ENCODE results near the gene INTS11. TPM values are rescaled to one million over a fixed set of nuclear protein-coding genes. Genes with fewer than 3 reads are reported as not detected.

Gene INTS11
- total RNA-seq, 4 donors from 2014 or later: 61.5 to 82.0 (median 63.6) TPM

- H3K4me1 ChIP-seq: peaks cover 40 to 64% (median 50%) of the 10 kb centered on the region in 3 donors
- no peaks in the 10 kb centered on the region for H3K27me3 ChIP-seq
- H3K9me3 ChIP-seq: no peaks in the 10 kb centered on the region
- TF ChIP-seq POLR2A (IDR thresholded peaks at IDR 0.05): no peak
- no peak for TF ChIP-seq CTCF (IDR thresholded peaks at IDR 0.05)
- H3K27ac ChIP-seq: peak overlapping the region; percentile 92 to 95 (median 94)
- intact Hi-C loops (cut with DNase I): no loop called here
- H3K4me3 ChIP-seq: peak overlapping the region in 3 of 4 donors; percentile 27 to 89 (median 29)
- DNase-seq: no peak
- H3K36me3 ChIP-seq: peaks cover 7 to 37% (median 24%) of the 10 kb centered on the region in 3 donors
- WGBS, 2 donors: 80% methylated on average over 1 of the region's 24 CpGs; no CpG with 5 or more reads in 1 of the 2 donors
Observed at GRCh38 chr1:1343811-1344421, 19.5 kb upstream of the INTS11 start.

GRCh38 chr1:1342584-1343115 is 18.2 kb upstream of the INTS11 start:
- no peaks in the 10 kb centered on the region for H3K27me3 ChIP-seq
- no peak overlapping the region for H3K4me3 ChIP-seq
- intact Hi-C loops (cut with DNase I): no loop called here
- peaks cover 19 to 49% (median 36%) of the 10 kb centered on the region in 3 donors for H3K36me3 ChIP-seq
- DNase-seq: no peak
- no peak overlapping the region for H3K27ac ChIP-seq
- no peak for TF ChIP-seq POLR2A (IDR thresholded peaks at IDR 0.05)
- no peak for TF ChIP-seq CTCF (IDR thresholded peaks at IDR 0.05)
- no peaks in the 10 kb centered on the region for H3K9me3 ChIP-seq
- 86 to 92% methylated on average over 5 to 13 of the region's 18 CpGs for WGBS, 2 donors
- H3K4me1 ChIP-seq: peaks cover 33 to 66% (median 39%) of the 10 kb centered on the region in 3 donors

GRCh38 chr1:1342061-1342562 is 17.7 kb upstream of the INTS11 start:
- DNase-seq: no peak
- WGBS, 2 donors: 60% methylated on average over 1 of the region's 28 CpGs; no CpG with 5 or more reads in 1 of the 2 donors
- Histone ChIP-seq H3K9me3 (no peaks in the 10 kb centered on the region), H3K27ac (no peak overlapping the region), H3K36me3 (peaks cover 19 to 55% (median 39%) of the 10 kb centered on the region in 3 donors), H3K27me3 (no peaks in the 10 kb centered on the region), H3K4me1 (peaks cover 27 to 60% (median 34%) of the 10 kb centered on the region in 3 donors), H3K4me3 (no peak overlapping the region)
- TF ChIP-seq CTCF (IDR thresholded peaks at IDR 0.05) (no peak), POLR2A (IDR thresholded peaks at IDR 0.05) (no peak)
- intact Hi-C loops (cut with DNase I): no loop called here

GRCh38 chr1:1341549-1342021 is 17.1 kb upstream of the INTS11 start:
- WGBS, 2 donors: 69 to 100% methylated on average over 2 to 3 of the region's 17 CpGs
- DNase-seq: no peak
- H3K27ac ChIP-seq: no peak overlapping the region
- no peaks in the 10 kb centered on the region for H3K9me3 ChIP-seq
- H3K4me1 ChIP-seq: peaks cover 22 to 55% (median 29%) of the 10 kb centered on the region in 3 donors
- TF ChIP-seq CTCF (IDR thresholded peaks at IDR 0.05): no peak
- no peak for TF ChIP-seq POLR2A (IDR thresholded peaks at IDR 0.05)
- H3K27me3 ChIP-seq: no peaks in the 10 kb centered on the region
- no peak overlapping the region for H3K4me3 ChIP-seq
- peaks cover 22 to 60% (median 43%) of the 10 kb centered on the region in 3 donors for H3K36me3 ChIP-seq
- intact Hi-C loops (cut with DNase I): no loop called here
